Gastroesophageal sphincter (tissue), 4 donors: ENCODE data around the gene SERINC2. TPM values are rescaled to one million over a fixed set of nuclear protein-coding genes. Genes with fewer than 3 reads are reported as not detected.
A peak's percentile ranks its signal among the peaks of the same experiment; 100 is the strongest.

Experiments used
- ATAC-seq: fragments of 150-250 bp; one replicate; pipeline ENCODE4 v1.9.1; 2016; ENCODE audit warnings: mild to moderate bottlenecking, moderate library complexity
- H3K27ac ChIP-seq, 4 donors: fragments of 200-600 bp; sonication (generic) in 3 of 4; 1 replicate in 3 of 4; 2 replicates in 1 of 4; pipeline ENCODE4 v1.5.1; 2016 to 2019
- H3K27me3 ChIP-seq: fragments of 200-600 bp; sonication (generic); one replicate; pipeline ENCODE4 v1.5.1; 2019
- H3K36me3 ChIP-seq, 2 donors: fragments of 200-600 bp; sonication (generic); one replicate each; pipeline ENCODE4 v1.5.1; 2019; ENCODE audit warnings: control low read depth in 1 of 2
- H3K4me1 ChIP-seq, 3 donors: fragments of 200-600 bp; sonication (generic); 1 replicate in 2 of 3; 2 replicates in 1 of 3; pipeline ENCODE4 v1.5.1; 2016 to 2019; ENCODE audit warnings: control low read depth in 2 of 3
- H3K4me3 ChIP-seq, 2 donors: fragments of 200-600 bp; sonication (generic); one replicate each; pipeline ENCODE4 v1.5.1; 2019; ENCODE audit warnings: mild to moderate bottlenecking in 1 of 2, moderate library complexity in 1 of 2
- H3K9me3 ChIP-seq, 3 donors: fragments of 200-600 bp; sonication (generic); one replicate each; pipeline ENCODE4 v1.5.1; 2017 to 2019; ENCODE audit warnings: control low read depth in 2 of 3
- EP300 ChIP-seq: sonication (generic); formaldehyde crosslinking; IDR thresholded peaks from one replicate; pipeline ENCODE4 v1.6.1; 2017; ENCODE audit warnings: antibody characterized with exemption, mild to moderate bottlenecking
- POLR2A ChIP-seq, 2 donors: fragments of 450-650 bp; IDR thresholded peaks; one replicate each; pipeline ENCODE4 v1.6.1; 2017; ENCODE audit warnings: antibody characterized with exemption in 2 of 2, mild to moderate bottlenecking in 2 of 2, moderate library complexity in 1 of 2
- POLR2AphosphoS5 ChIP-seq: sonication (generic); formaldehyde crosslinking; IDR thresholded peaks from one replicate; pipeline ENCODE4 v1.6.1; 2017; ENCODE audit warnings: antibody characterized with exemption
- WGBS, 2 donors: methylation state at CpG; one replicate each; pipeline ENCODE4 v1.1.5; 2018; ENCODE audit warnings: low coverage in 1 of 2; 5-methylcytosine and 5-hydroxymethylcytosine counted together
- total RNA-seq, 4 donors: library from RNA; depleted of rRNA; stranded (reverse); fragments of >200 nt; gene quantifications; one replicate each; pipeline ENCODE4 v1.1.0, GENCODE V29; 2016
- TF ChIP-seq, protein P1 (sequence below), 4 experiments: fragments of 200-600 bp in 2 of 4; fragments of 450-650 bp in 2 of 4; sonication (generic) in 1 of 4; IDR thresholded peaks; one replicate each; pipeline ENCODE4 v1.5.1; 2017 to 2019; ENCODE audit warnings: antibody characterized with exemption in 4 of 4, mild to moderate bottlenecking in 2 of 4, moderate library complexity in 2 of 4

SERINC2 gene
- total RNA-seq, 4 donors from 2014 or later = 2.5 to 8.7 (median 4.1) TPM

DNA sequence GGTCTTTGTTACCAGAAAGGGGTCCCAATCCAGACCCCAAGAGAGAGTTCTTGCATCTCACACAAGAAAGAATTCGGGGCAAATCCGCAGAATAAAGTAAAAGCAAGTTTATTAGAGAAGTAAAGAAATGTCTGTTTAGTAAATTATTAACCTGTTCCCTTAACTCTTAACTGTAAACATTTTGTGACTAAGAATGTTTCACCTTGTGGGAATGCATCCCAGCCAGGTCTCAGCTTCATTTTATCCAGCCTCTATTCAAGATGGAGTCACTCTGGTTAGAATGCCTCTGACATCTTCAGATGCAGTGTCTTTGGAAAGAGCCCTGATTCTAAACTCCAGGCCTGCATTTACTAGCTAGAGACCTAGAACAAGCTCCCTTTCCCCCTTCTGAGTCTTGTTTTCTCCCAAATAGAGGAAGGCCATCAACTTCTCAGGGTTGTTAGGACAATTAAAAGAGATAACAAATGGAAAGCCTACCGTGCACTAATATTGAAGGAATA, 35.6 kb upstream of the SERINC2 start:
- ATAC-seq = no peak
- TF ChIP-seq, protein P1, sequence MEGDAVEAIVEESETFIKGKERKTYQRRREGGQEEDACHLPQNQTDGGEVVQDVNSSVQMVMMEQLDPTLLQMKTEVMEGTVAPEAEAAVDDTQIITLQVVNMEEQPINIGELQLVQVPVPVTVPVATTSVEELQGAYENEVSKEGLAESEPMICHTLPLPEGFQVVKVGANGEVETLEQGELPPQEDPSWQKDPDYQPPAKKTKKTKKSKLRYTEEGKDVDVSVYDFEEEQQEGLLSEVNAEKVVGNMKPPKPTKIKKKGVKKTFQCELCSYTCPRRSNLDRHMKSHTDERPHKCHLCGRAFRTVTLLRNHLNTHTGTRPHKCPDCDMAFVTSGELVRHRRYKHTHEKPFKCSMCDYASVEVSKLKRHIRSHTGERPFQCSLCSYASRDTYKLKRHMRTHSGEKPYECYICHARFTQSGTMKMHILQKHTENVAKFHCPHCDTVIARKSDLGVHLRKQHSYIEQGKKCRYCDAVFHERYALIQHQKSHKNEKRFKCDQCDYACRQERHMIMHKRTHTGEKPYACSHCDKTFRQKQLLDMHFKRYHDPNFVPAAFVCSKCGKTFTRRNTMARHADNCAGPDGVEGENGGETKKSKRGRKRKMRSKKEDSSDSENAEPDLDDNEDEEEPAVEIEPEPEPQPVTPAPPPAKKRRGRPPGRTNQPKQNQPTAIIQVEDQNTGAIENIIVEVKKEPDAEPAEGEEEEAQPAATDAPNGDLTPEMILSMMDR (IDR thresholded peaks at IDR 0.05) = no peak
- TF ChIP-seq POLR2AphosphoS5 = no peak
- no peak for TF ChIP-seq EP300
- TF ChIP-seq POLR2A (IDR thresholded peaks at IDR 0.05) = no peak

DNA sequence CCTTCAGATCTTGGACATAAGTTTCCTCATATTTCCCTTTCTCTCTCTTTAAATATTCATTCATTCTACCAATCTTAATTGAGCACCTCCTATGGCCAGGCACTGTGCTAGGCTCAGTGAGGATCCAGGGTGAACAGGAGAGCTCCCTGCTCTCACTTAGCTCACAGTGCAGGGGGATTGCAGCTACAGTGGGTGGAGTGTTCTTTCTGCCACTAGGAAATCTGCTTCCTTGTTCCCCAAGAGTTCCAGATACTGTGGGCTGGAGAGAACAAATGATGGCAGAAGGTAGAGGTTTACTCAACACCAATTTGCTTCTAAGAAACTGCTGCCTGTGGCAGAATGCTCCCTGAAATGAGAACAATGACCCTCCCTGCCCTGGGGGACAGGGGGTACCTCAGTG, 35.0 kb upstream of the SERINC2 start:
- TF ChIP-seq POLR2AphosphoS5 = no peak
- no peak for TF ChIP-seq EP300
- TF ChIP-seq, protein P1 (IDR thresholded peaks at IDR 0.05) = no peak
- TF ChIP-seq POLR2A (IDR thresholded peaks at IDR 0.05) = no peak
- peaks cover 0 to 32% (median 21%) of the 10 kb centered on the region in 3 donors for H3K4me1 ChIP-seq
- H3K27me3 ChIP-seq = no peaks in the 10 kb centered on the region
- no peaks in the 10 kb centered on the region for H3K9me3 ChIP-seq
- no peak for ATAC-seq
- no peak overlapping the region for H3K27ac ChIP-seq
- no peaks in the 10 kb centered on the region for H3K36me3 ChIP-seq
- H3K4me3 ChIP-seq = no peak overlapping the region

More for the DNA sequence above, 35.6 kb upstream of the SERINC2 start:
- no peaks in the 10 kb centered on the region for H3K27me3 ChIP-seq
- H3K27ac ChIP-seq = no peak overlapping the region
- peaks cover 0 to 38% (median 26%) of the 10 kb centered on the region in 3 donors for H3K4me1 ChIP-seq
- no peak overlapping the region for H3K4me3 ChIP-seq
- H3K9me3 ChIP-seq = no peaks in the 10 kb centered on the region
- no peaks in the 10 kb centered on the region for H3K36me3 ChIP-seq
- WGBS, 2 donors = 96 to 100% methylated on average over 3 of the region's 3 CpGs

DNA sequence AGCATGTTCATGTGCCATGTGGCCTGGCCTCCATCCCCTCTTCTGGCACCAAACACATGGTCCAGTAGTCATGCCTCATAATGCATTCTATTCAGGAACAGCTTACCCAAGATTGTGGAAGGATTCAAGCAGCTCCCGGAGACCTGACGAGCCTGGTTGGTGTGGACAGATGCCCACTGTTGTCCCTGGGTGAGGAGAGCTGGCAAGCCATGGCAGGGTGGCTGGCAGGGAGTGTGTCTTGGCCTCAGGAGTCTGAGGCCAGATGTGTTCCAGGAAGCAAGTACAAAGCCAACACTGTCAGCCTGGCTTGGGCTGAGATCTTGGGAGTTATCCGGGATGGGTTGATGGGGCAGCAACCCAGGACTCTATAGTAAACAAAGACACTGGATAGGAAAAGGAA, 32.8 kb upstream of the SERINC2 start:
- TF ChIP-seq POLR2A (IDR thresholded peaks at IDR 0.05) (no peak), POLR2AphosphoS5 (no peak), EP300 (no peak)
- TF ChIP-seq, protein P1 (IDR thresholded peaks at IDR 0.05) = no peak
- Histone ChIP-seq H3K27me3 (no peaks in the 10 kb centered on the region), H3K27ac (no peak overlapping the region), H3K4me3 (no peak overlapping the region), H3K9me3 (no peaks in the 10 kb centered on the region), H3K4me1 (peaks cover 0 to 10% (median 5%) of the 10 kb centered on the region in 3 donors), H3K36me3 (no peaks in the 10 kb centered on the region)
- WGBS, 2 donors = 80% methylated on average over 1 of the region's 3 CpGs; no CpG with 5 or more reads in 1 of the 2 donors
- ATAC-seq = no peak

DNA sequence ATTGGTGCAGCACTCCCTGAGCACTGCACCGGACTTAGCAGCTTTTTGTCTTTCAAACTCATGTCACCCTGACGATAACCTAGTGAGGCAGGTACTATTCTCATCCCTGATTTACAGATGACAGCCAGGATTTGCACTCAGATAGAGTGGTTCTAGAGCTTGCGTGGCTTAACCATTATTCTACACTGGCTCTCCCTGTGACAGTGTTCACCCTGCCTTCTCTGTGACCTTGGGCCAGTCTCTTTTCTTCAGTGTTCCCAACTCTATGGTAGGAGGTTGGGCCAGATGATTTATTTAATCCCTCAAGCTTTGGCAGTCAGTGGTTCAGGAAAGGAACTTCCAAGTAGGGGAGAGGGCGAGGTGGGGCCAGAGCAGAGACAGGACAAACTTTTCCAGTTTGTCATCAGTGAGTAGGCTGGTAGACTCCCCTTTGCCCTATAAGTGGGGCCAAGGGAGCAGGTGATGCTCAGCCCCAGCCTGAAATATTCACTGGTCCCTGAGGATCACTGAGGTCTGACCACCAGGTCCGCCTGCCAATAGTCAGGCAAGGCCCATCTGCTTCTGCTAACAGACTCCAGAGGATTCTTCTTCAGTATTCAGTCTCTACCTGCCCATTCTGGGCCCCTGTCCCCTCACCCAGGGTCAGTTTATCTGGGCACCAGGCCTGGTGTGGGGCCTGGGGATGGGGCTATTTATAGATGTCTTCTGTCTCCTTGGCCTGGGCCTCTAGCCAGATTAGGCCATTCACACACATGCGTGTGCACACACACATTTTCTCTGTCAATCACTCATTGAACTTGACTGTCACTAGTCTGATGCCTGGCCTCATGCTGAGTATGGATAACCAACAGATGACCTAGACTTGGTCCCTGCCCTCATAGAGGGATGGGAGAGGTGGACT, 31.4 kb upstream of the SERINC2 start:
- ATAC-seq = peak; percentile 37
- Histone ChIP-seq H3K9me3 (no peaks in the 10 kb centered on the region), H3K27ac (no peak overlapping the region), H3K27me3 (no peaks in the 10 kb centered on the region), H3K4me1 (peaks cover 0 to 10% (median 5%) of the 10 kb centered on the region in 3 donors), H3K4me3 (no peak overlapping the region), H3K36me3 (no peaks in the 10 kb centered on the region)
- WGBS, 2 donors = 68 to 70% methylated on average over 2 to 6 of the region's 6 CpGs
- TF ChIP-seq, protein P1 (IDR thresholded peaks at IDR 0.05) = no peak
